UCSD-AML1 (cell line): ENCODE data around the gene PRPF19.

Experiments
- DNase-seq: peaks from one replicate; lab custom pipeline; 2025; ENCODE audit not compliant: unreplicated experiment; lab: John Stamatoyannopoulos, UW

The PRPF19 gene

GRCh38 chr11:60938500-60938899, 32.1 kb upstream of the PRPF19 start:
- no peak for DNase-seq

GRCh38 chr11:60937811-60938210, 31.4 kb upstream of the PRPF19 start:
- DNase-seq: no peak

- no peak for DNase-seq
Observed at GRCh38 chr11:60937144-60937527, 30.8 kb upstream of the PRPF19 start.

- no peak for DNase-seq
Observed at GRCh38 chr11:60936467-60937143, 30.2 kb upstream of the PRPF19 start.

GRCh38 chr11:60935676-60936442, 29.5 kb upstream of the PRPF19 start:
- DNase-seq: no peak

- no peak for DNase-seq
Observed at GRCh38 chr11:60934790-60935605, 28.6 kb upstream of the PRPF19 start.

GRCh38 chr11:60934124-60934789, 27.9 kb upstream of the PRPF19 start:
- no peak for DNase-seq

- no peak for DNase-seq
Observed at GRCh38 chr11:60933416-60934123, 27.2 kb upstream of the PRPF19 start.

GRCh38 chr11:60932605-60933356, 26.4 kb upstream of the PRPF19 start:
- DNase-seq: no peak

- DNase-seq: no peak
Observed at GRCh38 chr11:60931917-60932316, 25.5 kb upstream of the PRPF19 start.

GRCh38 chr11:60930394-60930793, 24.0 kb upstream of the PRPF19 start:
- no peak for DNase-seq

- no peak for DNase-seq
Observed at GRCh38 chr11:60929764-60930163, 23.4 kb upstream of the PRPF19 start.

- no peak for DNase-seq
Observed at GRCh38 chr11:60928563-60929001, 22.2 kb upstream of the PRPF19 start.

- no peak for DNase-seq
Observed at GRCh38 chr11:60927600-60927999, 21.2 kb upstream of the PRPF19 start.

- DNase-seq: no peak
Observed at GRCh38 chr11:60927061-60927592, 20.7 kb upstream of the PRPF19 start.

- no peak for DNase-seq
Observed at GRCh38 chr11:60926500-60926899, 20.1 kb upstream of the PRPF19 start.

- DNase-seq: no peak
Observed at GRCh38 chr11:60925868-60926267, 19.5 kb upstream of the PRPF19 start.

GRCh38 chr11:60924906-60925853, 18.8 kb upstream of the PRPF19 start:
- no peak for DNase-seq
